ENCODE data around the gene MEDAG.

The MEDAG gene

GRCh38 chr13:30966101-30966500 is 60.0 kb downstream of the MEDAG start:
- no peak for DNase-seq

- no peak for DNase-seq
These were observed 62.8 kb downstream of the MEDAG start for GRCh38 chr13:30968846-30969245.

DNA sequence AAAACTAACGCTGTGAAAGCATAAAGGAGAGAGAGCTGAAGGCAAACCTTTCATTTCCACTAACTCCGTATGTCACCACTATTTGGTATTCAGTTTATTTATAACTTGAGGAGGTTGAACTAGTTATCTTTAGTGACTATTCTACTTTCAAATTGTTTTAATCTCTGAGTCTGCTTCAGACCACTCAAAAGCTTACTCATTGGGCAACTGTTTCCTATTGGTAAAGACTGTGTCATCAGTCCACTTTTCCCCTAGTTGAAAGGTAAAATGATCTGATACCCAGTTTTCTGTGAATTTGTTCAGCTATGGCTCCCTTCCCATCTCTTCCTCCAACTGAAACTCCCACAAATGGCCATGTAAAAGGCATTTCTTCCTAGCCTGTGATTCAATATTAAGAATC is 65.5 kb downstream of the MEDAG start:
- DNase-seq = no peak

DNA sequence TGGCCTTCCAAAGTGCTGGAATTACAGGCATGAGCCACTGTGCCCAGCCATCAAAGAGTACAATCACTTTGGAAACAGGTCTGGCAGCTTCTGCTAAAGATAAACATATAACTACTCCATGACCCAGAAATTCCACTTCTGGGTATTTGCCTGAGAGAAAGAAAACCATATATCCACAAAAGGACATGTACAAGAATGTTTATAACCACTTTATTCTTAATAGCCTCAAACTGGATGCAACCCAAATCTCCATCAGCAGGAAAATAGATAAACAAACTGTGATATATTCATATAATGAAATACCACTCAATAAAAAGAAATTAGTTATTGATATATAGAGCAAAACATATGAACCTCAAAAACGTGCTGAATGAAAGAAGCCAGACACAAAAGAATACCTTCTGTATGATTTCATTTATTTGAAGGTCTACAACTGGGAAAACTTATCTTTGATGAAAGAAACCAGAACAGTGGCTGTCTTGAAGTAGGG is 66.9 kb downstream of the MEDAG start:
- DNase-seq = no peak

GRCh38 chr13:30974350-30974749 is 68.3 kb downstream of the MEDAG start:
- no peak for DNase-seq

Measured in hippocampal formation (tissue), 2 donors.